HCT116 (cell line): ENCODE measurements around the gene DTWD2. TPM values are rescaled to one million over a fixed set of nuclear protein-coding genes. Genes with fewer than 3 reads are reported as not detected.

Experiments
- ATAC-seq: fragments of 200-7000 bp; cut with Tn5 transposase; 2 replicates; pipeline ENCODE4 v1.9.1; 2020; ENCODE audit warnings: mild to moderate bottlenecking, moderate library complexity
- BruUV-seq: library from RNA; stranded (reverse); fragments of 400-500 nt; replicated peaks from 2 replicates; lab custom pipeline; 2021; lab: Mats Ljungman, UMichigan
- CTCF ChIA-PET: fragments of 300-600 bp; sonication (Branson Sonifier 250); formaldehyde crosslinking; loops from one replicate; lab custom pipeline; 2021; ENCODE audit warnings: antibody characterized with exemption; lab: Charles Lee
- POLR2A ChIA-PET: fragments of 300-600, 350-600 bp; sonication (Branson Sonifier 250); formaldehyde crosslinking; loops from one replicate; lab custom pipeline; 2021; ENCODE audit warnings: antibody characterized with exemption; lab: Charles Lee
- RAD21 ChIA-PET, 2 experiments: fragments of 300-600 bp; sonication (Branson Sonifier 250); formaldehyde crosslinking; loops; one replicate each; lab custom pipeline; 2023; ENCODE audit warnings: low total read pairs in 2 of 2; ENCODE audit not compliant: uncharacterized antibody in 2 of 2, unreplicated experiment in 2 of 2, low non-redundant PET in 1 of 2; lab: Charles Lee
- DNase-seq: peaks from one replicate; pipeline ENCODE4 v3.0.0-alpha.2; 2010; ENCODE audit warnings: low read depth, low spot score
- H2AFZ ChIP-seq: fragments of 200-600 bp; shearing (Covaris generic), sonication (generic); 2 replicates; pipeline ENCODE4 v1.6.1; 2017; ENCODE audit warnings: low read depth, mixed run types, mixed read lengths, antibody characterized with exemption, low read length; ENCODE audit not compliant: poor library complexity, severe bottlenecking
- H3K27ac ChIP-seq: 2 replicates; pipeline ENCODE4 v1.5.1; 2012; ENCODE audit warnings: low read depth, low read length
- H3K27me3 ChIP-seq: fragments of 200-600 bp; sonication (generic); 2 replicates; pipeline ENCODE4 v1.6.1; 2016; ENCODE audit warnings: mixed run types, low read length, mixed read lengths; ENCODE audit not compliant: insufficient read depth
- H3K36me3 ChIP-seq, 2 experiments: fragments of 200-500 bp in 1 of 2; fragments of 200-600 bp in 1 of 2; sonication (Bioruptor generic) in 1 of 2; sonication (generic) in 1 of 2; 2 replicates each; pipeline versions ENCODE4 v1.5.1 to v1.6.1; 2014 to 2016; ENCODE audit warnings: low read length in 2 of 2, inconsistent platforms in 1 of 2, mixed read lengths in 1 of 2, mixed run types in 1 of 2; ENCODE audit not compliant: insufficient read depth in 2 of 2, control insufficient read depth in 1 of 2
- H3K4me1 ChIP-seq, 2 experiments: fragments of 200-600 bp in 1 of 2; sonication (generic) in 1 of 2; 2 replicates each; pipeline versions ENCODE4 v1.5.1 to v1.6.1; 2012 to 2017; ENCODE audit warnings: low read length in 2 of 2, inconsistent platforms in 1 of 2, mild to moderate bottlenecking in 1 of 2, mixed read lengths in 1 of 2, mixed run types in 1 of 2, moderate library complexity in 1 of 2; ENCODE audit not compliant: insufficient read depth in 2 of 2, control insufficient read depth in 1 of 2
- H3K4me2 ChIP-seq: fragments of 200-600 bp; sonication (generic); 2 replicates; pipeline ENCODE4 v1.6.1; 2017; ENCODE audit warnings: mixed run types, low read length, mixed read lengths
- H3K4me3 ChIP-seq, 2 experiments: fragments of 200-600 bp in 1 of 2; sonication (generic) in 1 of 2; replicated peaks in 1 of 2; 2 replicates each; pipeline ENCODE4 v1.5.1; 2011 to 2016; ENCODE audit warnings: low read length in 2 of 2, control low read depth in 1 of 2, low read depth in 1 of 2, mild to moderate bottlenecking in 1 of 2, mixed read lengths in 1 of 2, mixed run types in 1 of 2
- H3K79me2 ChIP-seq: fragments of 200-600 bp; sonication (generic); 2 replicates; pipeline ENCODE4 v1.6.1; 2017; ENCODE audit warnings: mild to moderate bottlenecking, mixed run types, low read length, moderate library complexity, mixed read lengths; ENCODE audit not compliant: insufficient read depth
- H3K9ac ChIP-seq: fragments of 200-600 bp; sonication (generic); 2 replicates; pipeline ENCODE4 v1.6.1; 2016; ENCODE audit warnings: low read length, mixed read lengths
- H3K9me2 ChIP-seq: fragments of 200-600 bp; sonication (generic), shearing (Covaris generic); 2 replicates; pipeline ENCODE4 v1.6.1; 2017; ENCODE audit warnings: mixed run types, mild to moderate bottlenecking, moderate library complexity; ENCODE audit not compliant: insufficient read depth
- H3K9me3 ChIP-seq, 2 experiments: fragments of 200-500 bp in 1 of 2; fragments of 200-600 bp in 1 of 2; sonication (Bioruptor generic) in 1 of 2; sonication (generic) in 1 of 2; 2 replicates each; pipeline ENCODE4 v1.6.1; 2014 to 2017; ENCODE audit warnings: low read length in 2 of 2, mixed read lengths in 2 of 2, inconsistent platforms in 1 of 2, low read depth in 1 of 2, mild to moderate bottlenecking in 1 of 2, mixed run types in 1 of 2, moderate library complexity in 1 of 2; ENCODE audit not compliant: control insufficient read depth in 1 of 2, insufficient read depth in 1 of 2
- H4K20me1 ChIP-seq: fragments of 200-600 bp; sonication (generic), shearing (Covaris generic); 2 replicates; pipeline ENCODE4 v1.6.1; 2017; ENCODE audit warnings: mixed run types, mild to moderate bottlenecking, moderate library complexity; ENCODE audit not compliant: insufficient read depth
- CBX3 ChIP-seq: IDR thresholded peaks from 2 replicates; pipeline ENCODE4 v1.6.1; 2012; ENCODE audit warnings: low read depth
- EGR1 ChIP-seq: IDR thresholded peaks from 2 replicates; pipeline ENCODE4 v1.6.1; 2012; ENCODE audit warnings: low read depth
- ELF1 ChIP-seq: IDR thresholded peaks from 2 replicates; pipeline ENCODE4 v1.6.1; 2012; ENCODE audit warnings: low read depth, borderline replicate concordance
- MAX ChIP-seq: IDR thresholded peaks from 2 replicates; pipeline ENCODE4 v1.6.1; 2012
- REST ChIP-seq: IDR thresholded peaks from 2 replicates; pipeline ENCODE4 v1.6.1; 2012; ENCODE audit warnings: low read depth
- SIN3A ChIP-seq: IDR thresholded peaks from 2 replicates; pipeline ENCODE4 v1.6.1; 2012; ENCODE audit warnings: low read depth
- TCF7L2 ChIP-seq: IDR thresholded peaks from 2 replicates; pipeline ENCODE4 v1.7.0; 2011; ENCODE audit warnings: borderline replicate concordance, inconsistent platforms; ENCODE audit not compliant: insufficient read depth, insufficient read length; ENCODE audit errors: extremely low read depth
- YY1 ChIP-seq: IDR thresholded peaks from 2 replicates; pipeline ENCODE4 v1.6.1; 2011; ENCODE audit warnings: low read length, low read depth, moderate library complexity, mild to moderate bottlenecking; ENCODE audit not compliant: insufficient replicate concordance; ENCODE audit errors: extremely low read depth
- ZFX ChIP-seq: fragments of 450-650 bp; IDR thresholded peaks from 2 replicates; pipeline ENCODE4 v1.6.1; 2017
- ZNF274 ChIP-seq: fragments of 200-500 bp; sonication (Bioruptor generic); IDR thresholded peaks from 2 replicates; pipeline ENCODE4 v1.6.1; 2014; ENCODE audit warnings: mild to moderate bottlenecking, low read depth, low read length, inconsistent platforms
- intact Hi-C: fragments of 100-400 bp; cut with micrococcal nuclease; formaldehyde crosslinking; loops from 2 replicates; pipeline ENCODE4 v1.10.0; 2022
- total RNA-seq: library from RNA; stranded (reverse); gene quantifications from one replicate; pipeline ENCODE4 v1.2.1, GENCODE V29; 2021; ENCODE audit not compliant: unreplicated experiment
- TF ChIP-seq, protein P1 (sequence below): IDR thresholded peaks from 2 replicates; pipeline ENCODE4 v1.6.1; 2012
- TF ChIP-seq, protein P2 (sequence below): IDR thresholded peaks from 2 replicates; pipeline ENCODE4 v1.6.1; 2011; ENCODE audit warnings: mild to moderate bottlenecking, low read length, moderate library complexity; ENCODE audit not compliant: insufficient replicate concordance; ENCODE audit errors: extremely low read depth

Gene DTWD2
- total RNA-seq, 1 experiment from 2014 or later: 5.2 TPM

- TF ChIP-seq SIN3A (no peak), CBX3 (no peak), TCF7L2 (no peak)
Measured at GRCh38 chr5:118818604-118819003, 169.7 kb downstream of the DTWD2 start (continued).

GRCh38 chr5:118808441-118808840 lies 179.9 kb downstream of the DTWD2 start:
- no peak overlapping the region for H3K4me3 ChIP-seq
- H3K27me3 ChIP-seq: no peaks in the 10 kb centered on the region
- RAD21 ChIA-PET: no interaction called here
- ATAC-seq (no peak), DNase-seq (no peak)
- POLR2A ChIA-PET: no interaction called here
- no peaks in the 10 kb centered on the region for H3K36me3 ChIP-seq
- H2AFZ ChIP-seq: no peak overlapping the region
- no peak overlapping the region for H3K27ac ChIP-seq
- H3K9ac ChIP-seq: no peak overlapping the region
- H3K9me2 ChIP-seq: no peaks in the 10 kb centered on the region
- H3K9me3 ChIP-seq: no peaks in the 10 kb centered on the region
- TF ChIP-seq, protein P1, sequence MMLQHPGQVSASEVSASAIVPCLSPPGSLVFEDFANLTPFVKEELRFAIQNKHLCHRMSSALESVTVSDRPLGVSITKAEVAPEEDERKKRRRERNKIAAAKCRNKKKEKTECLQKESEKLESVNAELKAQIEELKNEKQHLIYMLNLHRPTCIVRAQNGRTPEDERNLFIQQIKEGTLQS: no peak
- TF ChIP-seq ZFX: no peak
- TF ChIP-seq, protein P2, sequence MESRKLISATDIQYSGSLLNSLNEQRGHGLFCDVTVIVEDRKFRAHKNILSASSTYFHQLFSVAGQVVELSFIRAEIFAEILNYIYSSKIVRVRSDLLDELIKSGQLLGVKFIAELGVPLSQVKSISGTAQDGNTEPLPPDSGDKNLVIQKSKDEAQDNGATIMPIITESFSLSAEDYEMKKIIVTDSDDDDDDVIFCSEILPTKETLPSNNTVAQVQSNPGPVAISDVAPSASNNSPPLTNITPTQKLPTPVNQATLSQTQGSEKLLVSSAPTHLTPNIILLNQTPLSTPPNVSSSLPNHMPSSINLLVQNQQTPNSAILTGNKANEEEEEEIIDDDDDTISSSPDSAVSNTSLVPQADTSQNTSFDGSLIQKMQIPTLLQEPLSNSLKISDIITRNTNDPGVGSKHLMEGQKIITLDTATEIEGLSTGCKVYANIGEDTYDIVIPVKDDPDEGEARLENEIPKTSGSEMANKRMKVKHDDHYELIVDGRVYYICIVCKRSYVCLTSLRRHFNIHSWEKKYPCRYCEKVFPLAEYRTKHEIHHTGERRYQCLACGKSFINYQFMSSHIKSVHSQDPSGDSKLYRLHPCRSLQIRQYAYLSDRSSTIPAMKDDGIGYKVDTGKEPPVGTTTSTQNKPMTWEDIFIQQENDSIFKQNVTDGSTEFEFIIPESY: no peak
- TF ChIP-seq ZNF274: no peak
- TF ChIP-seq REST: no peak
- no peak for TF ChIP-seq ELF1
- TF ChIP-seq EGR1: no peak
- no peak for TF ChIP-seq MAX
- no peak for TF ChIP-seq CBX3
- no peak for TF ChIP-seq YY1
- intact Hi-C loops: no loop called here
- H3K4me1 ChIP-seq: no peaks in the 10 kb centered on the region
- BruUV-seq: no TSS peak
- no peaks in the 10 kb centered on the region for H3K79me2 ChIP-seq
- CTCF ChIA-PET: no interaction called here
- no peak overlapping the region for H3K4me2 ChIP-seq
- no peaks in the 10 kb centered on the region for H4K20me1 ChIP-seq
